CD4-positive, alpha-beta T cell treated with Interleukin-4 for 4 hours (primary cell): ENCODE measurements around the gene SCMH1.
A peak's percentile ranks its signal among the peaks of the same experiment; 100 is the strongest.
"Not testable (repeated sequence)": the region's sequence is repeated elsewhere in the genome, so short reads cannot be mapped to it uniquely, and the experiment has no call there.

Experiments
- DNase-seq: peaks from one replicate; pipeline ENCODE4 v3.0.0-alpha.2; 2020

SCMH1 gene

DNA sequence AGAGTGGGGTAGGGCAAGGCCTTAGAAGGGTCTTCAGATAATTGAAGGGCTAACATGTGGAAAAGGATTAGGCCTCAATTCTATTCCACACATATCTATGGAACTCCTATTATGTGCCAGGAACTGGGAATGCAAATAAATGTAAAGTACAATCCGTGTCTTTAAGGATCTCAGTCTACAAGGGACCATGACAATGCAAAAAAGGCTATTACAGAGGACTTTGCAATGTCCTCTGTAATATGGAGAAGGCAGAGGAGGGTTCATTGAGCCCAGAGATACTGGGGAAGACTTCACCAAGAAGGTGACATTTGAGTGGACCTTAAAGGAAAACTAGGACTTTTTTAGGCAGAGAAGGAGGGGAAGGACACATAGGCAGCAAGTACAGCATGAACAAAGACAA lies 4.5 kb upstream of the SCMH1 start:
- no peak for DNase-seq

DNA sequence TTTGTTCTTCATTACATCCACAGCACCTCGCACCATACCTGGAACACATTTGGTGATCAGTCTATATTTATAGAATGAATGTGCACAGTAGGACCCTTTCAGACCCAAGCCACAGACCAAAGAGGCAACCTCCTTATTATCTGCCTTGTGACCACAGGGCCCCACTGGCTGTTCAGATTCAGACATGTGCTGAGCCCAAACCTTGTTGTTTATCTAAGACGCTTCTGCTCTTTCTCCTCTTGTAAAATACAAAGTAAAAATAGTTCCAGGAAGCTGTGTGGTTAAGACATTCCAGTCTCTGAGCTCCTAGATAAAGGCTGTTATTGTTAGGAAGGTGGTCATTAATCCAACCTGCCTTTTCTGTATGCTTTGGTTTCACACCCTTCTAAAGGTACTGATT lies 3.6 kb upstream of the SCMH1 start:
- no peak for DNase-seq

DNA sequence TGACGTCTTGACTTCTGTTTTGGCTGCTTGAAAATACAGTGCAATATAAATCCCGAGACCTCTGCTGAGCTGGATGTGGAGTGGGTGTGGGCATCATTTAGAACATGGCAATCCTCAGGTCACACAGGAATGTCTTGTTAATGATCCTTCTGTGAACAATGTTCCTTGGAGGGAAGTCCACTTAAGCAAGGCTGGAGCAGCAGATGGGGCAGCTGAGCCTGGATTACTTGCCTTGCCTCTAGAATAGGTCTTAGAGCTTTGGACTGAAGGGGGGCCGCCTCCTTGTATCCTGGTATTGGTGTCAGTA lies 926 bp upstream of the SCMH1 start:
- no peak for DNase-seq

DNA sequence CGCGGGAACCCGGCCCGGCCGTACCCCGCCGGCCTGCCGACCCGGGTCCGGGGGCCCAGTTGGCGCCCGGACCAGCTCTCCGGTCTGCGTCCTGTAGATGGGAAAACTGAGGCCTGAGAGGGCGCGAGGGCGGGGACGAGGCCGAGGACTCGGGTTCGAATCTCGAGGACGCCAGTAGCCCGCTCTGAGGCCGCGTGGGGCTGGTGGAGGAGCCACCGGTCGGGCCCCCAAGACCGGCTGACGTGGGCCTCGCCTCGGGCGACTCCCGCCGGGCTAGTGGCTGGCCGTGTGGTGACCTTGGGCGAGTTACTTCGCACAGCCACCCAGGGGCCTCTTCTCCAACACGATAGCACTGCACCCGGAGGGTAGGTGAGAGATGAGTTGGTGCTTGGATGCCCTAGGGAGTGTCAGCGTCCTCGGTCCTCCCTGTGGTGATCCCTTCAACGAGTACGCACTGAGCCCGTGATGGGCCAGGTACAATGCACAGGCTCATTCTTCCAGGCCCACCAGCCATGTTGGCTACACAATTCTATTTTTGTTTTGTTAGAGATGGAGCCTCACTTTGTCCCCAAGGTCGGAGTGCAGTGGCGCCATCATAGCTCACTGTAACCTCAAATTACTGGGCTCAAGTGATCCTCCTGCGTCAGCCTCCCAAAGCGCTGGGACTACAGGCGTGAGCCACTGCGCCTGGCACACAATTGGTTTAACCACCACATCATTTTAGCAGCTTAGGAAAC lies 404 bp upstream of the SCMH1 start:
- no peak for DNase-seq

DNA sequence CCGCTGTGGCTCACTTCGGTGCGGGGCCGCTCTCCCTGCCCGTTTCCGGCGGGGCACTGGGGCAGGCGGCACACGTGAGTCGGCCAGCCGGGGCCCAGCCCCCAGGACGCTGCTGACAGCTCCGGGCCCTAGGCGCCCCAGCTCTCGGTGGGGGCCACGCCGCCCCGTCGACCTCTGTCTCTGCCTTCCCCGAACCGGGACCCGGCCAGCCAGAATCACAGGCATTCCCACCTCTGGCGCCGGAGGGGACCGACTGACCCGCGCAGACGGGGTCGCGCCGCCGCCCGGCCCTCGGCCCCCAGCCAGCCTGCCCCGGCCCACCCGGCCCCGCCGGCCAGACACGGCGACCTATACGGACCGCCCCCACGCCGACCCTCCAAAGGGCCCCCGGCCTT lies 755 bp downstream of the SCMH1 start:
- peak; percentile 26 for DNase-seq

DNA sequence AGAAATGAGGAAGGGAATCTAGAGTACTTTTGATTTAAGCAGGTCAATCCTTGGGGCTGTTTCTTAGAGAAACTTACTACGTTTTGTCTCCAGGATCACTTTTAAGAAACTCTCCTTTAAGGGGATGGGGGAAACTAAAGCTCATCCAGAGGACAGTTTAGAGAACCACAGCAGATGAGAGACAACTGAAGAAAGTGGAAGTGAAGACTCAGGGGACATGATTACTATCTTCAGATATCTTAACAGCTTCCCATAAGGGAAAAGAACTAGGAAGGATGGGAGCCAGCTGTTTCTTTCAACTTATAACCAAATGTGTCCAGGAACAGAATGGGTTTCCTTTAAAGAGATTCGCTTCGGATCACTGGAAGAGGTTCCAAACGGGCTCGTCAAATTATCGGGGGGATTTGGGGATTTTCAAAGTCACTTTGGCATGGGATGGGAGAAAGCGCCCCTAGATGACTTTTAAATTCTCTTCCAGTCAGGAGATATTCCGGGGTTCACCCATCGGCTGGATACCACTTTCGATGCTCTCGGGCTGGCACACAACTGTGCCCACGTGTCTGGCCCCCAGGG lies 1.2 kb downstream of the SCMH1 start:
- no peak for DNase-seq

DNA sequence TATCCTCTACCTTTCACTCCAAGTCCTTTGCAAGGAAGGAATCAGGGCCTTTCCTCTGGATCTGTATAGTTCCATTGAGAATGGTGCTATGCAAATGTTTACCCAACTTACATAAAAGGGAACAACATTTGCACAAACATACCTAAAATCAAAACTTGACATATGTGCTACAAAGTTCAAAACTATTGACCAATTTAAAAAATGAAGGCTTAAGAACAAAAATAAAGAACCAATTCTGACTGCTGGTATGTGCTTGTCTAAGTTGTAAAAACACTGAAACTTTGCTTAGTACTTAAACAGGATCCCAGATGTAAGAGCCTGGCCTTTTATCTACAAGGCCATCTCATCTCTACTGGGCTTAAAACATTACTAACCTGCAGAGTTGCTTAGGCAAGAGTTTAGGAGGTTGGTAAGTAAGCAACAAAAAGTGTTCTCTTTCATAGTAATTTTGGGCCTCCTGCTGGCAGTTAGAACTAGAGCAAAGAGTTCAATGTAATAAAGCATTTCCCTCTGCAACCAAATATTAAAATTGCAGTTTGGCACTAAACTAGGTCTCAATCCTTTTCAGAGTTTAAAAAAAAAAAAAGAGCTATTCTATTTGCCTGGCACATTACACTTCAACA lies 2.0 kb downstream of the SCMH1 start:
- DNase-seq, result peak; percentile 42

DNA sequence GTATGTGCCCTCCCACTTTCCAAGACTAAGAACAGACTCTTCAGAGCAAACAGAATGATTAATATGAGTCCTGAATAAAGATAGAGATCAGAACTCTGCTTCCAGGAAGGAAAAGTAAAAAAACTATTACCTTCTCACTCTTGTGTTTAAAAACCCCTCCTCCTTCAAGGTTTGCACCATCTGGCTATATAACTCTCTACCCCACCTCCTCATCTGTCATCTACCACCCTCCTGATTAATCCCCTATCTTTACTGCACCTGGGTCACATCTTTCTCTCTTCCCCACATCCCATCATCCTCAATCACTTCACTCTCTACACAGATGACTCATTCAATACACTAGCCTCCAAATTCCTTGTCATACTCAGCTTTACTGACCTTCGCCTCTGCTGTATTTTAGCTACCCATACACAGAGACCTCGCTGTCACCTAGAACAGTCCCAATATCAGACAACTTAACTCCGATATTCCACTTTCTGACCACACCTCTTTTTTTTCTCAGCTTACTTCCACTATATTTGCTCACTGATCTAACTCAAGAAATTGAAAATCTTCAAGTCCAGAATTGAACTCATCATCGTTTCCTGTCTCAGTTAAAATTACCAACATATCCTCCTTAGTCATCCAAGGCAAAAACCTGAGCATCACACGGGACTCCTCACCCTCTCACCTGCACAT lies 3.7 kb downstream of the SCMH1 start:
- no peak for DNase-seq

DNA sequence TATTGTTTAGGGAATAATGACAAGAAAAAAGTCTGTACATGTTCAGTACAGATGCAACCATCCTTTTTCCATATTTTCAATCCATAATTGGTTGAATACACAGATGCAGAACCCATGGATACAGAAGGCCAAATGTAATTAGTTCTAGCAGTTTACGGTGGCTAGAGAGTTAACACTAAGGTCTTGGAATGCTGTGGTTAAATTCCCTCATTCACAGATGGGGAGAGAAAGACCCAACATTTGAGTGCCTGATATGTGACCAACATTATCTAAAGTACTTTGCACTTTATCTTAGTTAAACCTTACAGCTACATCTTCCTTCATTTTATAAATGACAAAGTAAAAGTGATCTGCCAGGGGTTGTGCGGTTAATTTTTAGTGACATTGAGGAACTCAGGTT lies 5.3 kb downstream of the SCMH1 start:
- no peak for DNase-seq

DNA sequence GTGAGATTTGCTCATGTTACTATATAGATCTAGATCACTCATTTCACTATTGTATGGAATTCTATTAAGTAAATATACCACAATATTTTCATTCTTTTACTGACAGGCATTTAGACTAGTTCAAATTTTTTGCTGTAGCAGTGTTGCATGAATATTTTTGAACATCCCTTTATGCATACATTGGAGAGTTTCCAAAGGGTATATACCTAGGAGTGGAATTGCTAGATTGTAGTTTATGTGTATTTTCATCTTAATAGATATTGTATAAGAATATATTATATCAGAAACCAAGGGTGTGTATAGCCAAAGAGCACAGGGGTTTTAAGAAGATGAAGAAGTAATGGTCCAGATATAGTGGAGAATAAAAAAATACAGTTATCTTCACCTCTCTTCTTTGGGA lies 6.2 kb downstream of the SCMH1 start:
- DNase-seq, result no peak

DNA sequence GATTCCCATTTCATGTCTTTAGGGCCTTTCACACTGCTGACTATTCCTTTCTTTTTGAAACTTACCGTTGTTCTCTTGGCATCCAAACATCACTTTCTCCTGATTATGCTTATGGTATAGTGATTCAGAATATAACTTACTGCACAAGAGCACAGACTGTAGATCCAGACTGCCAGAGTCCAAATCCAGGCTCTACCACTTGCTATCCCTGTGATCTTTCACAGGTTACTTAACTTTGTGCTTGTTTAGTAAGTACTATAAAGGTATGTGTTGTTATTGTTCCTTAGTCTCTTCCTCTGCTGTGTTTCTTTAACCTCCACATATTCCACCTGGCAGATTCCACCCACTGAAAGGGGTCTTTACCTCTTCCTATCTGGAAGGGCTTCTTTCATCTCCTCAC lies 8.4 kb downstream of the SCMH1 start:
- DNase-seq, result no peak

DNA sequence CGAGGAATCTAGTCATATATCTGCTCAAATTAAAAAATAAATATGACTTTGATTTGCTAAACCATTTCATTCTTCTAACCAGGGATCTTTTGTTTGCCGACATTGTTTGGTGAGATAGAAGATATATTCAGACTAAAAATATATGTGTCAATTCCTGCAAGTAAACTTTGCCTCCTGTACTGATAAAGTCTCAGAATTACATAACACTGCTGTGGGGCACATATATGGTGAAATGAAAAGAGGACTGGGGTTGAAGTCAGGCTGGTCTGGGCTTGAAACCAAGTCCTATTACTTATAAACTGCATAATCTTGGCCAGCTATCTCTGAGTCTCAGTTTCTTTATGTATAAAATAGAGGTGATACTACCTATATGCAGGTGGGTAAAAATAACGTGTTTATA lies 9.8 kb downstream of the SCMH1 start:
- DNase-seq, result no peak

DNA sequence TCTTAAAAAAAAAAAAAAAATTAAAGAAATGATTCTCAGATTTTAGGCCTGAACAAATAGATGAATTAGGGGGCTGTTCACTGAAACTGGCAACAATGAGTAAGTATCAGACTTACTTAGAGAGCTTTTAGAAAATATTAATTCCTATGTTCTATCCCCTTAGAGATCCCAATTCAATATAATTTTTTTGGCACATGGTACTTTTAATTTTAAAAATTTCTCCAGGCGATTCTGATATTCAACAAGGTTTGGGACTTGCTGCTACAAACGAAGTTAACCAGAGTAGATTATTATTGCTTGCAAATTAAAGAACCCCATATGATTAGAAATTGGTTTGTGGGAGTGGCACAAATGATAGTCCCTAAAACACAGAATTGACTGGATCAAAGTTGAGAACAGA lies 11.4 kb downstream of the SCMH1 start:
- no peak for DNase-seq

DNA sequence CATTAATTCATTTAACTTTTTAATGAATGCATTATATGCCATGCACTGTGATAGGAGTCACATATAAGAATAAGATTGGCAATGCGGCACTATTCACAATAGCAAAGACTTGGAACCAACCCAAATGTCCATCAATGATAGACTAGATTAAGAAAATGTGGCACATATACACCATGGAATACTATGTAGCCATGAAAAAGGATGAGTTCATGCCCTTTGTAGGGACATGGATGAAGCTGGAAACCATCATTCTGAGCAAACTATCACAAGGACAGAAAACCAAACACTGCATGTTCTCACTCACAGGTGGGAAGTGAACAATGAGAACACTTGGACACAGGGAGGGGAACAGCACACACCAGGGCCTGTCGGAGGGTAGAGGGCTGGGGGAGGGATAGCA lies 12.9 kb downstream of the SCMH1 start:
- not testable (repeated sequence) for DNase-seq

DNA sequence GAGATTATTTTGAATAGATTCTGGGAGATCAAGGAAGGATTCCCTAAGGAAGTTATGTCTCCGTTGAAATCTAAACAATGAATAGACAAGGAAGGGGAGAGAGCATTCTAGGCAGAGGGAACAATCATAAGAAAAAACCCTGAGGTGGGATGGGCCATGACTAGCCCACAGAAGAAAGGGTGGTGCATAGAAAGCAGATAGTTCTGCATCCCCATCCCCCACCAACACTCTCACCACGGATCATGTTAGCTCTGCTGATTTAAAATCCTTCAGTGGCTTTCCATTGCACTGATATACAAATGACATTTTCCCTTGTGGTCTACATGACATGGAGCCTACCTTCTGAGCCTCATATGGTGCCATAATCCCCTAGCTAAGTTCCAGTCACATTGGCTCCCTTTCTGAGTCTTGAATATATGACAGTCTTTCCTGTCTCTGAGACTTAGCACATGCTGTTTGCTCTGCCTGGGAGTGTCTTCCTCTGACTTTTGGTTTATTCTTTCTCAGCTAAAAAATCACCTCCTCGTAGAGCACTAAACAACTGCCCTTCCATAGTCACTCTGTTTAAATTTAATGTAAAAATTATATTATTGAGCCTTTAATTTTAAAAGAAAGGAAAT lies 15.2 kb downstream of the SCMH1 start:
- no peak for DNase-seq

DNA sequence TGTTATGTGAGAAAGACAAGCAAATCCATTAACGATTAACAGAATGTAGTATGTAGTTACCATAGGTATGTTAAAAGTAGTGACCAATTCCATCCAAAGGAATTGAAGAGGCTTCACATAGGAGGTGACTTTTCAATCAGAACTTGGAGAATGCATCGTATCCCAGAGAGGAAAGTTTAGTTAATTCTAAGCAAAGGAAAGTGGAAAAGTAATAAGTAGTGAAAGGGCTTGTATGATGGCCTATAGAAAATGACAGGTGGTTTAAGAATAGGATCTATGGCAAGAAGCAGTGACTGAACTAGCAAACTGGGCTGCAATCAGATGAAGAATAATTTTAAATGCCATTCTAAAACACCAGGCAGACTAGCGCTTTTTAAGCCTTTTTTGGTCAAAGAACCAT lies 16.6 kb downstream of the SCMH1 start:
- no peak for DNase-seq

DNA sequence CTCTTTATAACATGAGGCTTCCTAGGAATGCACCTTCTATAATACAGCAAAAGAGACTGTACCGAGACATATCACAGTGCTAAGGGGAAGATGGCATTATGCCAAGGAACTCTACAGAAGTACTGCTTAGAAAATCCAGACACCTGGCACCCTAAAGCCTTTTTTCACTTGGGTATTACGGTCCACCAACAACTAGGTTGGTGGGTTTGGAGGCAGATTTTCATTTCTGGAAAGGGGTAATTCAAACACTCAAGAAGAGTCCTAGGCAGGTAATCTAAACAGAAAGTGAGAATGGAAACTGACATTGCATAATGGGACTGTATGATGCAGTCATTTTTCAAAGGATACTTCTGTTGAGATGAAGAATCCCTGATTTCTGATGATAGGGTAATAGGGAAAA lies 19.6 kb downstream of the SCMH1 start:
- no peak for DNase-seq

DNA sequence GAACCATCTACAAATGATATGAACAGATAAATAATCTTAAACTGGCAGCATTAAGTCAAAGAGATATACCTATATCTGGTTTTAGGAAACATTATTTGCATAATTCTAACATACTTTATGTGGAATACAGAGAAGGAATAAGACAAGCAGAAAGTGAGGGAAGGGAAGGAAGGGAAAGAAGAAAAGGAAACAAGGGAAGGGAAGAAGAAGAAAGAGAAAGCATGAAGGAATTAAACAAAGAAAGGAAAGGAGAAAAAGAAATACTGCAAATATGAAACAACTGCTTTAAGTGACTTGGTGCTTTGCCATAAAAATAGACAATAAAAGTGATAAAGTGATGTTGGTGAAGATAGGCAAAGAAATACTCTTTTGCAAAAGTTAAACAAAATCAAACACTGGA lies 20.1 kb downstream of the SCMH1 start:
- DNase-seq, result no peak

DNA sequence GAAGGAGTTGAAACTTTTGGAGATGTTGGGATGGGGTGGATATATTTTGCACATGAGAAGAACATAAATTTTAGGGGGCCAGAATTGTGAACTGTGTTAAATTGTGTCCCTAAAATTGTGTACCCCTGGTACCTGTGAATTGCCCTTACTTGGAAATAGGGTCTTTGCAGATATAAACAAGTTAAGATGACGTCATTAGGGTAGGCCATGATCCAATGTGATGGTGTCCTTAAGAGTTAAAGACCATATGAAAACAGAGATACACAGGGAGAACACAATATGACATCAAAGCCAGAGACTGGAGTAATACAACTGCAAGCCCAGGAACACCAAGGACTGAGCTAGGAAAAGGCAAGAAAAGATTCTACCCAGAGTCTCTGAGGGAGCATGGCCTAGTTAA lies 24.0 kb downstream of the SCMH1 start:
- no peak for DNase-seq

DNA sequence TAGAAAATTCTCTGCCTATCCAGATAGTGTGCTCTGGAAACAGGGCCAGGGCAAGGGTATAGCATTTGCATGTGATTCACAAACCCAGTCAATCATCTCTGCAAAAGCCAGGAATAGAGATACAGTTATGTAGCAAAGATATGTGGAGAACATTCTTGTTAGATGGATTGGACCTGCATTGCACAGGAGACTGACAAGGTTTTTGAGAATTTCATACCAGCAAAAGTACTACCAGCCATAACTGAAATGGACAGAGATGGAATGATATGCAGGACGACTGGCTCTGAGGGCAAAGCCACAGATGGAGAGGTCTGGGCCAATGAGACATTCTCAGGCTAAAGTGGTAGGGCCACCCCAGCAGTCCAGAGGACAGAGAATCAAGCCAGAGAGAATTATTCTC lies 24.7 kb downstream of the SCMH1 start:
- DNase-seq, result no peak

DNA sequence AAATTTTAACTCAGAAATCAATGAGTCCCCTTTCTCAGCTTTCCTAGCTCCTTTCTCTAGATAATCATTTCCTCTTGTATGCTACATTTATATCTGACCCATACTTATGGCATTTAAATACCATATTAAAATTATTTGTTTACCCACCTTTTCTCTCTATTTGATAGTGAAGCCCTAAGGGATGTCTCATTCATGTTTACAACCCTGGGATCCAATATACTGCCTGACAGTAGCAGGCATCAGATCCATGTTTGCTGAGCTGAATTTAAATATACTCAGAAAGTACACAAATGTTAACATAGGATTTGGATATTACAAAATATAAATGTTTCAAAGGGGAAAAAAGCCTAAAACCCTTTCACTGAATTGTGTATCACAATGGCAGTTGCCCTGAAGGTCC lies 26.5 kb downstream of the SCMH1 start:
- DNase-seq, result no peak

DNA sequence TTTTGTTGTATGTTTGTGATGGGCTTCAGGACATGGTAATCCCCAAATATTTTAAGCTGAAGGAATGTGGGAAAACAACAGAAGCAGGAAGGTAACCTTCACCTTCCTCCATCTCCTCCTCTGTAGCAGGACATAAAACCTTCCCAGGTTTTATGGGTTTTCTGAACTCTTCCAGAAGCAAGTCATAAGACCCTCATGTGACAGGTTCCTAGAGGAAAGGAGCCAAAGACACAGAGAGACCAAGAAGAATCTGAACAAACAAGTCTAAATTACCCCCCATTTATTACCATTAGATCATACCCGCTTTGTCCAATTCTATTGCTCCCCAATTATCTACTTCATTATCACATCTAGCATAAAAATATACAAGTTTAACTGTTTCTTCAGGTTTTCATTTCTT lies 28.8 kb downstream of the SCMH1 start:
- no peak for DNase-seq

DNA sequence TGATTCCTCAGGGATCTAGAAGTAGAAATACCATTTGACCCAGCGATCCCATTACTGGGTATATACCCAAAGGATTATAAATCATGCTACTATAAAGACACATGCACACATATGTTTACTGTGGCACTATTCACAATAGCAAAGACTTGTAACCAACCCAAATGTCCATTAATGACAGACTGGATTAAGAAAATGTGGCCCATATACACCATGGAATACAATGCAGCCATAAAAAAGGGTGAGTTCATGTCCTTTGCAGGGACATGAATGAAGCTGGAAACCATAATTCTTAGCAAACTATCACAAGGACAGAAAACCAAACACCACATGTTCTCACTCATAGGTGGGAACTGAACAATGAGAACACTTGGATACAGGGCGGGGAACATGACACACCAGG lies 30.5 kb downstream of the SCMH1 start:
- not testable (repeated sequence) for DNase-seq

DNA sequence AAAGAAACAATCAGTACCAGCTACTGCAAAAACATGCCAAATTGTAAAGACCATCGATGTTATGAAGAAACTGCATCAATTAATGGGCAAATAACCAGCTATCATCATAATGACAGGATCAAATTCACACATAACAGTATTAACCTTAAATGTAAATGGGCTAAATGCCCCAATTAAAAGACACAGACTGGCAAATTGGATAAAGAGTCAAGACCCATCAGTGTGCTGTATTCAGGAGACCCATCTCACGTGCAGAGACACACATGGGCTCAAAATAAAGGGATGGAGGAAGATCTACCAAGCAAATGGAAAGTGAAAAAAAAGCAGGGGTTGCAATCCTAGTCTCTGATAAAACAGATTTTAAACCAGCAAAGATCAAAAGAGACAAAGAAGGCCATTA lies 35.1 kb downstream of the SCMH1 start:
- DNase-seq, result not testable (repeated sequence)
